ENCODE data around the gene KANK2.

The KANK2 gene

DNA sequence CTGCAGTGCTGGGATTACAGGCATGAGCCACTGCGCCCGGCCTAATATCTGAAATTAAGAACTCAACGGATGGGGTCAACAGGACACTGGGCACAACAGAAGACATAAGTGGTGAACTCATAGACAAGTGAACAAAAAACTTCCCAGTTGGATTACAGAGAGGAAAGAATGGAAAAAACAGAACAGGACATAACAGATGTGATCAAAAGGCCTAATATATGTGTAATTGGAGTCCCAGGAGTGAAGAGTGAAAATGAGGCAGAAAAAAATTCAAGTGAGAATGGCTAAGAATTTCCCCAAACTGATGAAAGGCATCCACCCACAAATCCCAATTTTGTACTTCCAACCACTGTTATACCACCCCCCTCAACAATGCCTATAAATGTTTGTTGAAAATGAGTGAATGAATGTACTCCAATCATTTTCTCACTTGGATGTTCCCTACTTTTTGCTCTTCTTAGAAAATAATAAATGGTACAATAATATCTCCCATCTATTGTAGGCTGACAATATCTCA, 23.8 kb upstream of the KANK2 start:
- DNase-seq: no peak
- no peaks in the 10 kb centered on the region for H3K4me1 Mint-ChIP-seq
- H3K27ac Mint-ChIP-seq: no peak overlapping the region
- TF ChIP-seq, protein P1, sequence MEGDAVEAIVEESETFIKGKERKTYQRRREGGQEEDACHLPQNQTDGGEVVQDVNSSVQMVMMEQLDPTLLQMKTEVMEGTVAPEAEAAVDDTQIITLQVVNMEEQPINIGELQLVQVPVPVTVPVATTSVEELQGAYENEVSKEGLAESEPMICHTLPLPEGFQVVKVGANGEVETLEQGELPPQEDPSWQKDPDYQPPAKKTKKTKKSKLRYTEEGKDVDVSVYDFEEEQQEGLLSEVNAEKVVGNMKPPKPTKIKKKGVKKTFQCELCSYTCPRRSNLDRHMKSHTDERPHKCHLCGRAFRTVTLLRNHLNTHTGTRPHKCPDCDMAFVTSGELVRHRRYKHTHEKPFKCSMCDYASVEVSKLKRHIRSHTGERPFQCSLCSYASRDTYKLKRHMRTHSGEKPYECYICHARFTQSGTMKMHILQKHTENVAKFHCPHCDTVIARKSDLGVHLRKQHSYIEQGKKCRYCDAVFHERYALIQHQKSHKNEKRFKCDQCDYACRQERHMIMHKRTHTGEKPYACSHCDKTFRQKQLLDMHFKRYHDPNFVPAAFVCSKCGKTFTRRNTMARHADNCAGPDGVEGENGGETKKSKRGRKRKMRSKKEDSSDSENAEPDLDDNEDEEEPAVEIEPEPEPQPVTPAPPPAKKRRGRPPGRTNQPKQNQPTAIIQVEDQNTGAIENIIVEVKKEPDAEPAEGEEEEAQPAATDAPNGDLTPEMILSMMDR (IDR thresholded peaks at IDR 0.05): no peak
- peaks cover 31% of the 10 kb centered on the region for H3K9me3 Mint-ChIP-seq
- H3K36me3 Mint-ChIP-seq (ENCODE audit: low read depth): peaks cover 55% of the 10 kb centered on the region
- no peak overlapping the region for H3K4me3 Mint-ChIP-seq
- no peaks in the 10 kb centered on the region for H3K27me3 Mint-ChIP-seq (ENCODE audit: low read depth, poor library complexity)

DNA sequence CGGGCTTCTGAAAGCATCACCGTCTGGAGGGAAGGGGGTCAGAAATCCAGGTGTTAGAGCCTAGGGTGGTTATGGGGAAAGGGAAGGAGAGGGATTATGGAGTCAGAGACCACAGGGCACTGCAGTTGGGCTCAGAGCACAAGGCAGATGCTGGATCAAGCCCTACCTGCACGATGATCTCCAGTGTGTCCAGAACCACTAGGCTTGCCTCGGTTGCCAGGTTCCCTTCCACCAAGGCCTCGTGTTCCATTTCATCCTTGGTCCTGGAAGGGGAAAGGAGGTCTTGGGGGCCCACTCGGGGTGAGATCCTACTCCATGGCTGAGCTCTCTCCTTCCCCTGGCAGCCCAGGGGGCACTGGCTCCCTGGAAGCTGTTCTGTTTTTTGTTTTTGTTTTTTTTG, 17.0 kb upstream of the KANK2 start:
- H3K27ac Mint-ChIP-seq: no peak overlapping the region
- TF ChIP-seq, protein P1 (IDR thresholded peaks at IDR 0.05): no peak
- no peaks in the 10 kb centered on the region for H3K4me1 Mint-ChIP-seq
- peaks cover 6% of the 10 kb centered on the region for H3K27me3 Mint-ChIP-seq (ENCODE audit: low read depth, poor library complexity)
- peaks cover 40% of the 10 kb centered on the region for H3K36me3 Mint-ChIP-seq (ENCODE audit: low read depth)
- no peak overlapping the region for H3K4me3 Mint-ChIP-seq
- no peaks in the 10 kb centered on the region for H3K9me3 Mint-ChIP-seq
- no peak for DNase-seq

DNA sequence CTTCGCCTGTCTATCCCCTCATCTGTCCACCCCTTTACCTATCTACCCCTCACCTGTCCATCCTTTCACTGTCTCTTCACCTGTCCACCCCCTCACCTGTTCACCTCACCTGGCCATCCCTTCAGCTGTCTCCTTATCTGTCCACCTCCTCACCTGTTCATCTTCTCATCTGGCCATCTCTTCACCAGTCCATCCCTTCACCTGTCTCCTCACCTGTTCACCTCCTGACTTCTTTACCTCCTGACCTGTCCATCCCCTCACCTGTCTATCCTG, 13.2 kb upstream of the KANK2 start:
- H3K9me3 Mint-ChIP-seq: no peaks in the 10 kb centered on the region
- H3K4me3 Mint-ChIP-seq: no peak overlapping the region
- no peaks in the 10 kb centered on the region for H3K4me1 Mint-ChIP-seq
- H3K27me3 Mint-ChIP-seq (ENCODE audit: low read depth, poor library complexity): peaks cover 6% of the 10 kb centered on the region
- TF ChIP-seq, protein P1 (IDR thresholded peaks at IDR 0.05): no peak
- DNase-seq: no peak
- peaks cover 37% of the 10 kb centered on the region for H3K36me3 Mint-ChIP-seq (ENCODE audit: low read depth)
- no peak overlapping the region for H3K27ac Mint-ChIP-seq

DNA sequence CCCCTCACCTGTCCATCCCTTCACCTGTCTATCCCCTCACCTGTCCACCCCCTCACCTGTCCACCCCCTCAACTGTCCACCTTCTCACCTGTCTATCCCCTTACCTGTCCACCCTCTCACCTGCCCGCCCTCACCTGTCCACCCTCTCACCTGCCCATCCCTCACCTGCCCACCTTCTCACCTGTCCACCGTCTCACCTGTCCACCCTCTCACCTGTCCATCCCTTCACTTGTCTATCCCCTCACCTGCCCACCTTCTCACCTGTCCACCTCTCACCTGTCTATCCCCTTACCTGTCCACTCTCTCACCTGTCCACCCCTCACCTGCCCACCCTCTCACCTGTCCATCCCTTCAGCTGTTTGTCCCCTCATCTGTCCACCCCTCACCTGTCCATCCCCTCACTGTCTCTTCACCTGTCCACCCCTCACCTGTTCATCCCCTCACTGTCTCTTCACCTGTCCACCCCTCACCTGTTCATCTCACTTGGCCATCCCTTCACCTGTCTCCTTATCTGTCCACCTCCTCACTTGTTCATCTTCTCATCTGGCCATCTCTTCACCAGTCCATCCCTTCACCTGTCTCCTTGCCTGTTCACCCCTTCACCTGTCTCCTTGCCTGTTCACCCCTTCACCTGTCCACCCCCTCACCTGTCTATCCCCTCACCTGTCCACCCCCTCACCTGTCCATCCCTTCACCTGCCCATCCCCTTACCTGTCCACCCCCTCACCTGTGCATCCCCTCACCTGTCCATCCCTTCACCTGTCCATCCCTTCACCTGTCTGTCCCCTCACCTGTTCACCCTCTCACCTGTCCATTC, 12.7 kb upstream of the KANK2 start:
- Mint-ChIP-seq H3K4me1 (no peaks in the 10 kb centered on the region), H3K27ac (no peak overlapping the region), H3K36me3 (ENCODE audit: low read depth) (peaks cover 32% of the 10 kb centered on the region), H3K4me3 (no peak overlapping the region), H3K9me3 (no peaks in the 10 kb centered on the region), H3K27me3 (ENCODE audit: low read depth, poor library complexity) (peaks cover 6% of the 10 kb centered on the region)
- TF ChIP-seq, protein P1 (IDR thresholded peaks at IDR 0.05): no peak
- DNase-seq: no peak

DNA sequence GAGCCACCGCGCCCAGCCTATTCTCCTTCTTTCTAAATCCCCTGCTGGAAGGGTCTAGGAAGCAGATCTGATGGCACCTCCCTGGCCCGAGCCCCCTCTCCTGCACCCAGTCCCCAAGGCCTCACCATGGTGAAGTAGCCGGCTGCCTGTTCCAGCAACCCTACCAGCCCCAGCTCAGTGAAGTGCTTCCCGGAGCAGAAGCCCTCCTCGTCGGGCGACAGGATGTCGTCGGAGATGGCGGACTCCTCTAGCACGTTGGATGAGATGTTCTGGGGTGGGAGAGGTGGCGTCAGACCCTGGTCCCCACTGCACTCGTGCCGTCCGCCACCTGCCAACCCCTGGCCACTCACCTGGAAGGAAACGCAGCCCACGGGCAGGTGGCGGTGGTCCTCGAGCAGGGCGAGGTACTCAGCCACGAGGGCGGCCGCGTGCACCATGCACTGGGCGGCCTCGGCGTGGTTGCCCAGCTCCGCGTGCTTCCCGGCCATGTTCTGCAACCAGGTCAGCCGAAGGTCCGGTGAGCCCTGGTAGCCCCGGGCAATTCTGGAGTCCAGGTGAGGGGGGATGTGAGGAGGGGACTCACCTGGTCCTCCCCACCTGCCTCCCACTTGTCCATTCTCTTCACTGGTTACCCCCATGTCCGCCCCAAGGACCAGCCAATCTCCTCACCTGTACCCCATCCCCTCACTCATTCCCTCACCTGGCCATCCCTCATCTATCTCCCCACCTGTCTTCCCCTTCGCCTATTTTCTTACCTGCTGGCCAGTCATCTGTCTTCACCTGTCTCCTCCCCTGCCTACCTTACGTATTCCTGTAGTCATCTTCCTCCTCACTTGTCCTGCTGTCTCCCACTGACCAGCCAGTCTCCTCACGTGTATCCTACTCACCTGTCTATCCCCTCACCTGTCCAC, 11.5 kb upstream of the KANK2 start:
- TF ChIP-seq, protein P1 (IDR thresholded peaks at IDR 0.05): no peak
- Mint-ChIP-seq H3K36me3 (ENCODE audit: low read depth) (peaks cover 27% of the 10 kb centered on the region), H3K4me1 (no peaks in the 10 kb centered on the region), H3K27ac (no peak overlapping the region), H3K9me3 (no peaks in the 10 kb centered on the region), H3K4me3 (no peak overlapping the region), H3K27me3 (ENCODE audit: low read depth, poor library complexity) (peaks cover 6% of the 10 kb centered on the region)
- DNase-seq: no peak

Measured in nephron progenitor cell (in vitro differentiated cells).